ENCODE results near the gene CLASRP.
"Not testable (repeated sequence)": the region's sequence is repeated elsewhere in the genome, so short reads cannot be mapped to it uniquely, and the experiment has no call there.

Gene CLASRP

GRCh38 chr19:44993926-44994537 lies 44.8 kb upstream of the CLASRP start:
- no peak for DNase-seq (ENCODE audit: low read depth)
- TF ChIP-seq CTCF (IDR thresholded peaks at IDR 0.05; ENCODE audit: low read length, missing control alignments) = no peak
- H3K4me3 ChIP-seq (replicated peaks; ENCODE audit: low read depth, low read length) = no peak overlapping the region

DNA sequence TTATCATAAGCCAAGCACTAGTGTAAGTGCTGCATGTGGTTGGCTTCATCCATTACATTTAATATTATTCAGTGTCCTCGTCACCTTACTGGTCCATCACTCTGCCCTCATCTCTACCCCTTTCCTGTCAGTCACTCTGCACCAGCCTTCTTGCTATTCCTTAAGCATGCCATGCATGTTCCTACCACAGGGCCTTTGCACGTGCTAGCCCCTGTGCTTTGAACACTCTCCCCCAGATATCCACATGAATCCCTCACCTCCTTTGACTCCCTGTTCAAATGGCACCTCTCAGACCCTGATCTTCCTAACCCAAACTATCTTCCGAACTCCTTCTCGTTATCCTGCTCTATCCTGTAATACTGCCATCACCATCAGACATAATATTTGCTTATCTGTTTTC lies 40.8 kb upstream of the CLASRP start:
- TF ChIP-seq CTCF (IDR thresholded peaks at IDR 0.05; ENCODE audit: low read length, missing control alignments) = no peak
- no peak for DNase-seq (ENCODE audit: low read depth)
- H3K4me3 ChIP-seq (replicated peaks; ENCODE audit: low read depth, low read length) = no peak overlapping the region

- not testable (repeated sequence) for DNase-seq (ENCODE audit: low read depth); H3K4me3 ChIP-seq (replicated peaks; ENCODE audit: low read depth, low read length)
Measured at GRCh38 chr19:44999131-44999925, 39.5 kb upstream of the CLASRP start.

DNA sequence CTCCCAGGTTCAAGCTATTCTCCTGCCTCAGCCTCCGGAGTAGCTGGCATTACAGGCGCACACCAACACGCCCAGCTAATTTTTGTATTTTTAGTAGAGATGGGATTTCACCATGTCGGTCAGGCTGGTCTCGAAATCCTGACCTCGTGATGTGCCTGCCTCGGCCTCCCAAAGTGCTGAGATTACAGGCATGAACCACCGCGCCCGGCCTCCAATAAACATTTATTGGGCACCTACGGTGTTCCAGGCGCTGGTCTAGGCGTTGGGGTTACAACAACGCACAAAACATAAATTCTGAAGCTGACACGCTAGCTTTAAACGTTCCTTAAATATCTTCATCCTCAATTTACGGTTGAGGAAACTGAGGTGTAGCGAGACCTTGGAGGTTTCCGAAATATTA lies 38.2 kb upstream of the CLASRP start:
- H3K4me3 ChIP-seq (replicated peaks; ENCODE audit: low read depth, low read length) = peak overlapping the region; percentile 37
- DNase-seq (ENCODE audit: low read depth) = not testable (repeated sequence)

GRCh38 chr19:45001087-45001739 lies 37.6 kb upstream of the CLASRP start, which contains the start of gene RELB:
TSS of gene RELB (plus strand) at chr19:45001464. CDS start at chr19:45001580, 116 bp downstream.
- H3K4me3 ChIP-seq (replicated peaks; ENCODE audit: low read depth, low read length) = peak within 1 kb of the TSS; percentile 62
- no peak for TF ChIP-seq CTCF (IDR thresholded peaks at IDR 0.05; ENCODE audit: low read length, missing control alignments)
- peak; percentile 90 for DNase-seq (ENCODE audit: low read depth)

DNA sequence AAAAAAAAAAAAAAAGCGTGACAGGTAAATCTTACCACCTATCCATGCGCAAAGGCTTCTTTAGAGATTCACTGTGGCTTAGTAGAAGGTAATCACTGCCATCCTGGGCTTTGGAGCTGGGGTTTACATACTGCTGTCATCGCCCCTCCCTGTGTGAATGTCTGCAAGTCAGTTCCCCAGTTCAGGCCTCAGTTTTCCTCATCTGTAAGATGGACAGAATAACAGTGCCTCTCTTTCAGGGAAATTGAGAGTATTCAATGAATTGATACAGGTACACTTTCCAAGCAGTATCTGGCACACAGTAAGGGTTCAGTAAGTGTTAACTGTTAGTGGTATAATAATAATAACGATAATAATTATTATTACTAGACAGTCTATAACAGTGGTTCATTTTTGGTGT lies 35.4 kb upstream of the CLASRP start:
- no peak for TF ChIP-seq CTCF (IDR thresholded peaks at IDR 0.05; ENCODE audit: low read length, missing control alignments)
- no peak overlapping the region for H3K4me3 ChIP-seq (replicated peaks; ENCODE audit: low read depth, low read length)
- no peak for DNase-seq (ENCODE audit: low read depth)

DNA sequence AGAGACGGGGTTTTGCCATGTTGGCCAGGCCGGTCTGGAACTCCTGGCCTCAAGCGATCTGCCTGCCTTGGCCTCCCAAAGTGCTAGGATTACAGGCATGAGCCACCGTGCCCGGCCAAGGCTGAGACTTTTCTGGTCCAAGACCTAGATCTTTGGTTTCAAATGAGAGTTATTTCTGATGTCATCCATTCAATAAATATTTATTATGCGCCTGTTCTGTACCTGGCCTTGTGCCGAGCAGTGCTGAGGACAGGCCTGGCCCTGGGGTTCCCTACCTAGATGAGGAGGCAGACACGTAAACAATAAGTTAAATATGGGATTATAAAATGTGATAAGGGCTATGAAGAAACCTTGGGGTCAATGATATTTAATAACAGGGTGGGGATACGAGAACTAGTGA lies 33.1 kb upstream of the CLASRP start:
- TF ChIP-seq CTCF (IDR thresholded peaks at IDR 0.05; ENCODE audit: low read length, missing control alignments) = no peak
- no peak overlapping the region for H3K4me3 ChIP-seq (replicated peaks; ENCODE audit: low read depth, low read length)
- no peak for DNase-seq (ENCODE audit: low read depth)

Measured in fibroblast of pulmonary artery (primary cell).